GM23338 (cell line): Measurements from ENCODE around the gene PRKCH. TPM values are rescaled to one million over a fixed set of nuclear protein-coding genes. Genes with fewer than 3 reads are reported as not detected.

Experiments used
- ATAC-seq: fragments of 200-7000 bp; cut with Tn5 transposase; 3 replicates; pipeline ENCODE4 v1.9.1; 2020
- DNase-seq: peaks from one replicate; pipeline ENCODE4 v3.0.0-alpha.2; 2015; ENCODE audit warnings: low spot score
- H2AFZ ChIP-seq: fragments of 200-600 bp; sonication (generic); 2 replicates; pipeline ENCODE4 v1.8.0; 2016; ENCODE audit warnings: antibody characterized with exemption, mild to moderate bottlenecking, moderate library complexity
- H3F3A ChIP-seq: fragments of 200-600 bp; sonication (generic); replicated peaks from 2 replicates; pipeline ENCODE4 v1.8.0; 2017; ENCODE audit warnings: antibody characterized with exemption, mixed run types, low read depth
- H3K27ac ChIP-seq: fragments of 200-600 bp; sonication (generic); 2 replicates; pipeline ENCODE4 v1.6.1; 2016; ENCODE audit warnings: low read depth
- H3K27me3 ChIP-seq: fragments of 200-600 bp; sonication (generic); 2 replicates; pipeline ENCODE4 v1.8.0; 2016; ENCODE audit warnings: mild to moderate bottlenecking, mixed run types, moderate library complexity; ENCODE audit not compliant: insufficient read depth
- H3K36me3 ChIP-seq: fragments of 200-600 bp; sonication (generic); 2 replicates; pipeline ENCODE4 v1.8.0; 2016; ENCODE audit warnings: mild to moderate bottlenecking; ENCODE audit not compliant: insufficient read depth
- H3K4me1 ChIP-seq: fragments of 200-600 bp; sonication (generic); 2 replicates; pipeline ENCODE4 v1.8.0; 2016; ENCODE audit warnings: mild to moderate bottlenecking, moderate library complexity; ENCODE audit not compliant: insufficient read depth
- H3K4me2 ChIP-seq: fragments of 200-600 bp; sonication (generic); 2 replicates; pipeline ENCODE4 v1.7.1; 2017; ENCODE audit warnings: mixed run types
- H3K4me3 ChIP-seq: fragments of 200-600 bp; sonication (generic); 2 replicates; pipeline ENCODE4 v1.6.1; 2016; ENCODE audit warnings: mixed run types
- H3K79me2 ChIP-seq: fragments of 200-600 bp; sonication (generic); replicated peaks from 2 replicates; pipeline ENCODE4 v1.8.0; 2017; ENCODE audit warnings: mild to moderate bottlenecking; ENCODE audit not compliant: insufficient read depth
- H3K9me2 ChIP-seq: fragments of 200-600 bp; sonication (generic); 2 replicates; pipeline ENCODE4 v1.8.0; 2017; ENCODE audit not compliant: insufficient read depth
- H4K20me1 ChIP-seq: fragments of 200-600 bp; sonication (generic); replicated peaks from 2 replicates; pipeline ENCODE4 v1.8.0; 2017; ENCODE audit warnings: mild to moderate bottlenecking; ENCODE audit not compliant: insufficient read depth
- H3K27ac Mint-ChIP-seq: 2 replicates; pipeline ENCODE4 v1.8.0; 2020; ENCODE audit warnings: inconsistent platforms, mild to moderate bottlenecking, moderate library complexity, mixed read lengths
- H3K27me3 Mint-ChIP-seq: 3 replicates; pipeline ENCODE4 v1.8.0; 2022; ENCODE audit warnings: low read depth, mild to moderate bottlenecking, moderate library complexity, mixed read lengths, inconsistent platforms; ENCODE audit not compliant: insufficient read depth, poor library complexity
- H3K36me3 Mint-ChIP-seq: 3 replicates; pipeline ENCODE4 v1.8.0; 2021; ENCODE audit warnings: low read depth, mild to moderate bottlenecking, inconsistent platforms, moderate library complexity, mixed read lengths
- H3K4me1 Mint-ChIP-seq: 3 replicates; pipeline ENCODE4 v1.8.0; 2020; ENCODE audit warnings: mild to moderate bottlenecking, inconsistent platforms, mixed read lengths
- H3K4me3 Mint-ChIP-seq: 3 replicates; pipeline ENCODE4 v1.8.0; 2021; ENCODE audit warnings: moderate library complexity, mild to moderate bottlenecking, inconsistent platforms, mixed read lengths
- H3K9me3 Mint-ChIP-seq: 3 replicates; pipeline ENCODE4 v1.8.0; 2020; ENCODE audit warnings: moderate library complexity, mild to moderate bottlenecking, inconsistent platforms, mixed read lengths
- CREB1 ChIP-seq: fragments of 250-450 bp; sonication (Bioruptor Pico); IDR thresholded peaks from 2 replicates; pipeline ENCODE4 v1.5.0; 2020; ENCODE audit warnings: low read depth, mild to moderate bottlenecking, moderate library complexity
- CTCF ChIP-seq, 2 experiments: fragments of 200-600 bp in 1 of 2; sonication (generic) in 1 of 2; conservative IDR thresholded peaks; 2 replicates each; pipeline versions ENCODE4 v1.5.1 to v1.6.1; 2016 to 2017; ENCODE audit warnings: antibody characterized with exemption in 2 of 2, low read depth in 2 of 2, mild to moderate bottlenecking in 2 of 2, moderate library complexity in 1 of 2
- ETS1 ChIP-seq: IDR thresholded peaks from 2 replicates; pipeline ENCODE4 v1.6.1; 2016; ENCODE audit warnings: antibody characterized with exemption
- EZH2 ChIP-seq: fragments of 200-600 bp; sonication (generic); IDR thresholded peaks from one replicate; pipeline ENCODE4 v1.8.0; 2017; ENCODE audit warnings: antibody characterized with exemption, mild to moderate bottlenecking, low read depth; ENCODE audit not compliant: unreplicated experiment
- EZH2phosphoT487 ChIP-seq: fragments of 200-600 bp; sonication (generic); IDR thresholded peaks from one replicate; pipeline ENCODE4 v1.8.1; 2018; ENCODE audit warnings: antibody characterized with exemption; ENCODE audit not compliant: unreplicated experiment
- JUNB ChIP-seq: IDR thresholded peaks from one replicate; pipeline ENCODE4 v1.6.1; 2016; ENCODE audit warnings: antibody characterized with exemption; ENCODE audit not compliant: unreplicated experiment
- NANOG ChIP-seq: IDR thresholded peaks from 2 replicates; pipeline ENCODE4 v1.6.1; 2016; ENCODE audit warnings: antibody characterized with exemption, borderline replicate concordance
- POLR2AphosphoS5 ChIP-seq: IDR thresholded peaks from 2 replicates; pipeline ENCODE4 v1.6.1; 2016; ENCODE audit warnings: antibody characterized with exemption, low read depth
- REST ChIP-seq: IDR thresholded peaks from one replicate; pipeline ENCODE4 v1.6.1; 2018; ENCODE audit warnings: antibody characterized with exemption; ENCODE audit not compliant: unreplicated experiment
- STAT1 ChIP-seq: IDR thresholded peaks from one replicate; pipeline ENCODE4 v1.6.1; 2016; ENCODE audit warnings: antibody characterized with exemption; ENCODE audit not compliant: unreplicated experiment
- ZNF114 ChIP-seq: fragments of 250-450 bp; sonication (Bioruptor Pico); IDR thresholded peaks from 2 replicates; pipeline ENCODE4 v1.5.0; 2020; ENCODE audit warnings: mild to moderate bottlenecking, moderate library complexity
- ZNF331 ChIP-seq: fragments of 250-450 bp; sonication (Bioruptor Pico); IDR thresholded peaks from 2 replicates; pipeline ENCODE4 v1.5.0; 2020; ENCODE audit warnings: low read depth, mild to moderate bottlenecking, moderate library complexity
- ZNF462 ChIP-seq: fragments of 250-450 bp; sonication (Bioruptor Pico); IDR thresholded peaks from 2 replicates; pipeline ENCODE4 v1.5.0; 2020; ENCODE audit warnings: mild to moderate bottlenecking, moderate library complexity
- polyA plus RNA-seq: library from polyadenylated mRNA; unstranded; fragments of >200 nt; fragmentation: Nextera tagmentation; extraction: Ambion mirVana; gene quantifications from 2 replicates; pipeline ENCODE4 v1.2.1, GENCODE V29; 2016
- total RNA-seq: library from RNA; depleted of rRNA; stranded (reverse); fragments of >200 nt; shearing (Covaris generic); gene quantifications from 2 replicates; pipeline ENCODE4 v1.2.3, GENCODE V29; 2014

PRKCH gene
- total and polyA plus RNA-seq, 2 experiments from 2014 or later: 5.4 to 10.1 TPM

- Histone ChIP-seq H3K9me2 (no peaks in the 10 kb centered on the region), H3K27ac (no peak overlapping the region), H4K20me1 (no peaks in the 10 kb centered on the region), H3K79me2 (no peaks in the 10 kb centered on the region), H3K27me3 (no peaks in the 10 kb centered on the region), H3K4me2 (no peak overlapping the region), H3F3A (no peaks in the 10 kb centered on the region), H3K36me3 (peaks cover 2% of the 10 kb centered on the region; the same call in 1 of the 2 replicates), H3K4me1 (no peaks in the 10 kb centered on the region), H2AFZ (no peak overlapping the region), H3K4me3 (no peak overlapping the region)
- DNase-seq: no peak
- Mint-ChIP-seq H3K27me3 (peaks cover 4% of the 10 kb centered on the region), H3K36me3 (peaks cover 20% of the 10 kb centered on the region), H3K27ac (no peak overlapping the region), H3K9me3 (peaks cover 22% of the 10 kb centered on the region), H3K4me1 (peaks cover 5% of the 10 kb centered on the region; the same call in 1 of the 3 replicates), H3K4me3 (no peak overlapping the region)
- no peak for ATAC-seq
- TF ChIP-seq ZNF462 (CRISPR knock-in tag) (no peak), REST (no peak), CTCF (conservative IDR thresholded peaks at IDR 0.05; ENCODE audit: low read depth in 2 of 2) (no peak), CREB1 (CRISPR knock-in tag) (no peak), NANOG (no peak), STAT1 (no peak), EZH2phosphoT487 (no peak), ZNF114 (CRISPR knock-in tag) (no peak), POLR2AphosphoS5 (no peak), ZNF331 (CRISPR knock-in tag) (no peak), EZH2 (no peak), ETS1 (no peak), JUNB (no peak)
These were observed 48.1 kb downstream of the PRKCH start for GRCh38 chr14:61369454-61369810.
